PC-9 (cell line): ENCODE data around the gene GALNT10.

Experiments
- EZH2 ChIP-seq: fragments of 200-600 bp; sonication (generic); IDR thresholded peaks from 2 replicates; pipeline ENCODE4 v1.8.0; 2017; ENCODE audit warnings: antibody characterized with exemption, low read depth
- TF ChIP-seq, protein P1 (sequence below): fragments of 200-600 bp; sonication (generic); conservative IDR thresholded peaks from 2 replicates; pipeline ENCODE4 v1.6.1; 2017; ENCODE audit warnings: mixed run types, antibody characterized with exemption, mild to moderate bottlenecking, moderate library complexity

DNA sequence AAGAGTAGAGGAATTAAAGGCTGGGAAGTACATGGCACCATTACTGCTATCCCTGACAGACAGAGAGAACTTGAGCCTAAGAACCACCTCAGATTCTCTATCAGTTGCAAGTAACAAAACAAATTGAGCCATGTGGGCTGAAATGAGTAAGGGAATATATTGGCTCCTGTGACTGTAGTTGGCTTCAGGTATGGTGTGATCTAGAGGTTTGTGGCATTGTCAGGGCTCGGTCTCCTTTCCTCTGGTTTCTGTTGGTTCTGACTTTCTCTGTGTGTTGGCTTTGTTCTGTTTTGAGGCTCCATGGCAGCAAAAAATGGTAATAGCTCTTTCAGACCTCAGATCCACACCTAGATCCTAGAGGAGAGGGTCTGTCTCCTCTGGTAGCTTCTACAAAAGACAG lies 5.7 kb downstream of the GALNT10 start:
- TF ChIP-seq, protein P1, sequence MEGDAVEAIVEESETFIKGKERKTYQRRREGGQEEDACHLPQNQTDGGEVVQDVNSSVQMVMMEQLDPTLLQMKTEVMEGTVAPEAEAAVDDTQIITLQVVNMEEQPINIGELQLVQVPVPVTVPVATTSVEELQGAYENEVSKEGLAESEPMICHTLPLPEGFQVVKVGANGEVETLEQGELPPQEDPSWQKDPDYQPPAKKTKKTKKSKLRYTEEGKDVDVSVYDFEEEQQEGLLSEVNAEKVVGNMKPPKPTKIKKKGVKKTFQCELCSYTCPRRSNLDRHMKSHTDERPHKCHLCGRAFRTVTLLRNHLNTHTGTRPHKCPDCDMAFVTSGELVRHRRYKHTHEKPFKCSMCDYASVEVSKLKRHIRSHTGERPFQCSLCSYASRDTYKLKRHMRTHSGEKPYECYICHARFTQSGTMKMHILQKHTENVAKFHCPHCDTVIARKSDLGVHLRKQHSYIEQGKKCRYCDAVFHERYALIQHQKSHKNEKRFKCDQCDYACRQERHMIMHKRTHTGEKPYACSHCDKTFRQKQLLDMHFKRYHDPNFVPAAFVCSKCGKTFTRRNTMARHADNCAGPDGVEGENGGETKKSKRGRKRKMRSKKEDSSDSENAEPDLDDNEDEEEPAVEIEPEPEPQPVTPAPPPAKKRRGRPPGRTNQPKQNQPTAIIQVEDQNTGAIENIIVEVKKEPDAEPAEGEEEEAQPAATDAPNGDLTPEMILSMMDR = no peak
- TF ChIP-seq EZH2 = no peak
